Measurements from ENCODE around the gene COL23A1. TPM values are rescaled to one million over a fixed set of nuclear protein-coding genes. Genes with fewer than 3 reads are reported as not detected.

Gene COL23A1
- total and polyA plus RNA-seq, 2 donors (not counting 1 experiment from before 2014, with no cell fraction given): not detected

DNA sequence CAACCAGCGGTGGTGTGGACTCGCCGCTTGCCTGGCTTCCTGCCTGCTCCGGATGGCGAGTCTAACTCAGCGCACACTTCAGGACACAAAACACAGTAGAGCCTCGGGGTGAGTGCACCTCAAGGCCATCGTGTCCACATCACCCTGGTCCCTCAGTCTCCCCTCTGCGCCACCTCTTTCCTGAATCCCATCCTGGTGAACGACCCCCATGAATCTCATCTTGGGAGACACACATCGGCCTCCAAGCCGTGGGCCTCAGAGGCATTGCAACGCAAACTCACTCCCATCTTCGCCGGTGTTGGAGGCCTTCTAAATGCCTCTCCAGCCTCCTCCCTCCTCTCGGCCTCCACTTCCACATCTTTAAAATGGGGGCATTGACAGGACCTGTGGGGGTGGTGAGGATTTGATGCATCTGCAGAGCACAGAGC is 124.3 kb downstream of the COL23A1 start:
- TF ChIP-seq, protein P1, sequence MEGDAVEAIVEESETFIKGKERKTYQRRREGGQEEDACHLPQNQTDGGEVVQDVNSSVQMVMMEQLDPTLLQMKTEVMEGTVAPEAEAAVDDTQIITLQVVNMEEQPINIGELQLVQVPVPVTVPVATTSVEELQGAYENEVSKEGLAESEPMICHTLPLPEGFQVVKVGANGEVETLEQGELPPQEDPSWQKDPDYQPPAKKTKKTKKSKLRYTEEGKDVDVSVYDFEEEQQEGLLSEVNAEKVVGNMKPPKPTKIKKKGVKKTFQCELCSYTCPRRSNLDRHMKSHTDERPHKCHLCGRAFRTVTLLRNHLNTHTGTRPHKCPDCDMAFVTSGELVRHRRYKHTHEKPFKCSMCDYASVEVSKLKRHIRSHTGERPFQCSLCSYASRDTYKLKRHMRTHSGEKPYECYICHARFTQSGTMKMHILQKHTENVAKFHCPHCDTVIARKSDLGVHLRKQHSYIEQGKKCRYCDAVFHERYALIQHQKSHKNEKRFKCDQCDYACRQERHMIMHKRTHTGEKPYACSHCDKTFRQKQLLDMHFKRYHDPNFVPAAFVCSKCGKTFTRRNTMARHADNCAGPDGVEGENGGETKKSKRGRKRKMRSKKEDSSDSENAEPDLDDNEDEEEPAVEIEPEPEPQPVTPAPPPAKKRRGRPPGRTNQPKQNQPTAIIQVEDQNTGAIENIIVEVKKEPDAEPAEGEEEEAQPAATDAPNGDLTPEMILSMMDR (conservative IDR thresholded peaks at IDR 0.05 in 1 of 2, IDR thresholded peaks at IDR 0.05 in 1 of 2; ENCODE audit: low read depth in 1 of 2, low read length in 2 of 2): no peak
- no peak for TF ChIP-seq EZH2 (IDR thresholded peaks at IDR 0.05; ENCODE audit: low read length, missing control alignments)
- Histone ChIP-seq H4K20me1 (ENCODE audit: control insufficient read depth, extremely low read depth, insufficient read depth, low read length) (no peaks in the 10 kb centered on the region), H3K4me1 (ENCODE audit: control insufficient read depth, extremely low read depth, insufficient read depth, low read length) (peaks cover 11% of the 10 kb centered on the region), H3K79me2 (ENCODE audit: control insufficient read depth, insufficient read depth, low read length) (no peaks in the 10 kb centered on the region), H3K27ac (ENCODE audit: insufficient read depth, low read length) (no peak overlapping the region), H3K36me3 (ENCODE audit: control insufficient read depth, insufficient read depth, low read length) (no peaks in the 10 kb centered on the region), H2AFZ (ENCODE audit: low read length) (no peak overlapping the region), H3K4me2 (ENCODE audit: extremely low read depth, insufficient read depth, low read length) (no peak overlapping the region), H3K9ac (ENCODE audit: insufficient read depth, low read length) (no peak overlapping the region), H3K27me3 (ENCODE audit: control insufficient read depth, insufficient read depth, low read length) (no peaks in the 10 kb centered on the region), H3K9me3 (ENCODE audit: control insufficient read depth, insufficient read depth, low read depth, low read length) (no peaks in the 10 kb centered on the region), H3K4me3 (replicated peaks in 1 of 4; ENCODE audit: control extremely low read depth in 1 of 4, insufficient read depth in 1 of 4, low read depth in 3 of 4, low read length in 4 of 4) (no peak overlapping the region)
- DNase-seq (ENCODE audit: low read depth in 2 of 2): no peak

DNA sequence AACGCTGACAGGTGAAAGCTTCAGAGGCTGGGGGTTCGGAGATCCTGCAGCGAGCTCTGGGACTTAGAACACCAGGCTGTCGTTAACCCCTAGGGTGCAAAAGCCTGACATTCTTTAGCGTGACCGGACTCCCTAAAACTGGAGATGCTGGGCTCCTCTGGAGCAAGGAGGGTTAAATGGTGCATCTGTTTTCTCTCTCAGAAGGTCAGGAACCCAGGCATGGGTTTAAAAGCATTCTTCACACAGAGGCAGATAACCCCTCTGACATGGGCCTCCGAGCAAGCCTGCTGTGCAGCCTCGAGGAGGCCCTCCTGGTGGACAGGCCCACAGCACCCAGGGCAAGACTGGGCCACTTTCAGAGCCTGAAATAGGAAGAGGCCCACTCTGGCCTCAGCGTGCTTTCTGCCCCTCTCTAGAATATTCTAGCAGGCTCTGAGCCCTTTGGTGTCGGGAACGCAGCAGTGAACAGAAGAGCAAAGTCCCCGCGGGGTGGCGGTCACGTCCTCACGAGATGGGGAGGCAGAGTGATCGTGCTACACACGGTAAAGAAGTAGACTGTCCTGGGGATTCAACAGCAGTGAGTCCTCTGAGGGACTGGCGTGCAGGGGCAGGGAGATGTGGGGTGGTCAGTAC is 124.8 kb downstream of the COL23A1 start:
- Histone ChIP-seq H4K20me1 (ENCODE audit: control insufficient read depth, extremely low read depth, insufficient read depth, low read length) (no peaks in the 10 kb centered on the region), H3K4me1 (ENCODE audit: control insufficient read depth, extremely low read depth, insufficient read depth, low read length) (peaks cover 11% of the 10 kb centered on the region), H3K27ac (ENCODE audit: insufficient read depth, low read length) (no peak overlapping the region), H3K79me2 (ENCODE audit: control insufficient read depth, insufficient read depth, low read length) (no peaks in the 10 kb centered on the region), H3K4me3 (replicated peaks in 1 of 4; ENCODE audit: control extremely low read depth in 1 of 4, insufficient read depth in 1 of 4, low read depth in 3 of 4, low read length in 4 of 4) (no peak overlapping the region), H3K9ac (ENCODE audit: insufficient read depth, low read length) (no peak overlapping the region), H3K9me3 (ENCODE audit: control insufficient read depth, insufficient read depth, low read depth, low read length) (no peaks in the 10 kb centered on the region), H3K4me2 (ENCODE audit: extremely low read depth, insufficient read depth, low read length) (no peak overlapping the region), H3K27me3 (ENCODE audit: control insufficient read depth, insufficient read depth, low read length) (no peaks in the 10 kb centered on the region), H2AFZ (ENCODE audit: low read length) (no peak overlapping the region), H3K36me3 (ENCODE audit: control insufficient read depth, insufficient read depth, low read length) (no peaks in the 10 kb centered on the region)
- TF ChIP-seq EZH2 (IDR thresholded peaks at IDR 0.05; ENCODE audit: low read length, missing control alignments): no peak
- TF ChIP-seq, protein P1 (conservative IDR thresholded peaks at IDR 0.05 in 1 of 2, IDR thresholded peaks at IDR 0.05 in 1 of 2; ENCODE audit: low read depth in 1 of 2, low read length in 2 of 2): no peak
- DNase-seq (ENCODE audit: low read depth in 2 of 2): no peak

DNA sequence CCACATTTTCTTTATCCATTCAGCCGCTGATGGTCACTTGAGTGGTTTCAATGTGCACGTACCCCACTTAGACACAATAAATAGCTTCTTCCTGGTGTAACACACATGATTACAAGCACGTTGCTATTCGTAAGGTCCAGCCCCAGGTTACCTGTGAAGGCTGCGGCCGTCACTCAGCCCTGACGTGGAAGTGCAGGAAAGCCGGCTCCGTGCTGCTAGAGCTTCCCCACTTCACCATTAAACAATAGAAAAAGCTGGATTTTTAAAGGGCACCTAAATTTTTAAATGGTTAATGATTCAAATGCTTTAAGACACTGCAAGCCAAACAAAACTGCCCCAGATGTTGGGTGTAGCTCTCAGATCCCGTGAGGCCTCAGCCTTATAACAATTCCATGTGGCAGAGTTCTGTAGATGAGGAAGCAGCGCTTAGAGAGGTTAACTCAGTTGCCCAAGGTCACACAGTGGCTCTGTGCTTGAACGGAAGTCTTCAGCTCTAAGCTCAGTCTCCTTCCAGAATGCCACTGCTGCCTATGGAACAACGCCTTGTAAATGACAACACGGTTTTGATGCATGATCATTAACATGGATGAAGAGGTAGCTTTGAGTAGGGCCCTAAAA is 125.7 kb downstream of the COL23A1 start:
- TF ChIP-seq EZH2 (IDR thresholded peaks at IDR 0.05; ENCODE audit: low read length, missing control alignments): no peak
- TF ChIP-seq, protein P1 (conservative IDR thresholded peaks at IDR 0.05 in 1 of 2, IDR thresholded peaks at IDR 0.05 in 1 of 2; ENCODE audit: low read depth in 1 of 2, low read length in 2 of 2): no peak
- no peak for DNase-seq (ENCODE audit: low read depth in 2 of 2)
- Histone ChIP-seq H3K9ac (ENCODE audit: insufficient read depth, low read length) (no peak overlapping the region), H3K36me3 (ENCODE audit: control insufficient read depth, insufficient read depth, low read length) (no peaks in the 10 kb centered on the region), H3K4me3 (replicated peaks in 1 of 4; ENCODE audit: control extremely low read depth in 1 of 4, insufficient read depth in 1 of 4, low read depth in 3 of 4, low read length in 4 of 4) (no peak overlapping the region), H3K9me3 (ENCODE audit: control insufficient read depth, insufficient read depth, low read depth, low read length) (no peaks in the 10 kb centered on the region), H2AFZ (ENCODE audit: low read length) (no peak overlapping the region), H3K4me2 (ENCODE audit: extremely low read depth, insufficient read depth, low read length) (no peak overlapping the region), H3K27ac (ENCODE audit: insufficient read depth, low read length) (no peak overlapping the region), H4K20me1 (ENCODE audit: control insufficient read depth, extremely low read depth, insufficient read depth, low read length) (no peaks in the 10 kb centered on the region), H3K4me1 (ENCODE audit: control insufficient read depth, extremely low read depth, insufficient read depth, low read length) (peaks cover 11% of the 10 kb centered on the region), H3K27me3 (ENCODE audit: control insufficient read depth, insufficient read depth, low read length) (no peaks in the 10 kb centered on the region), H3K79me2 (ENCODE audit: control insufficient read depth, insufficient read depth, low read length) (no peaks in the 10 kb centered on the region)

All from fibroblast of lung (primary cell).